GM10266 (cell line): ENCODE data around the gene NOS1.
"Not testable (repeated sequence)": the region's sequence is repeated elsewhere in the genome, so short reads cannot be mapped to it uniquely, and the experiment has no call there.

Source experiments
- DNase-seq: peaks from one replicate; pipeline ENCODE4 v3.0.0; 2012; ENCODE audit errors: extremely low spot score
- CTCF ChIP-seq: IDR thresholded peaks from 2 replicates; pipeline ENCODE4 v1.5.1; 2012; ENCODE audit warnings: mild to moderate bottlenecking, low read depth; ENCODE audit not compliant: control insufficient read depth, insufficient read depth; ENCODE audit errors: missing control alignments

The NOS1 gene

DNA sequence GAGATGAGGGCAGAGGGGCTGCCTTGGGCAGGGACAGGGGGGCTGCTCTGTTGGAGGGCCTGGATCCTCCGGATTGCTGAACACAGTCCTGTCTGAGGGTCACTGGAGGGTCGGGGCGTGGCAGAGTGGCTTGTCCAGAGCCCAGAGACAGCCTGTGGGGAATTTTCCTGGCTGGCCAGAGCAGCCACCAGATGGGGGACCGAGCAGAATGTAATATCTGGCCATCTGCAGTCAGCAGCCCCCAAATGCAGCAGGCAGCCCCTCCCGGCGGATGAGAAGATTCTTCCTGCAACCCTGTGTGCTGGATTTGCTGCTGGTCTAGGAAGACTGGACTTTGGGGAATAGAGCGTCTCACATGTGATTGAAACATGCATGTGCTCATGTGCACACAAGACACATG lies 23.3 kb upstream of the NOS1 start:
- no peak for TF ChIP-seq CTCF
- no peak for DNase-seq

DNA sequence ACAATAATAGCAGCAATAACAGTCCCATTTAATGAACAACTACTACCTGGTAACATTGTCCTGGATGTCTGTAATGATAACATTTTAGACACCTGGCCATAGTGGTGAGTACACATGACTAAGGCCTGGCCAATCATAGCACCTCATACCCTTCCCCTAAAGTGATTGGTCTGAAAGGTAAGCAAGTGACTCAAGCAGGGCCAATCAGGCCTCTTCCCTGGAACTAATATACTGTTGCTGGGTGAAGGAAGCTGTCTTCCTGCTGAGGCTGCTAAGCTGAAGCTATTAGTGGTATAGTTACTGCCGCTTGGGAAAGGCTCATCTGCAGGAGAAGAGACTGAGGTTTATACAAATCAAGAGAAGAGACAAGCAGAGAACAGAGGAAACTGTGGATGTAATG lies 18.7 kb upstream of the NOS1 start:
- no peak for DNase-seq
- no peak for TF ChIP-seq CTCF

GRCh38 chr12:117377758-117378157 lies 16.3 kb upstream of the NOS1 start:
- no peak for TF ChIP-seq CTCF

GRCh38 chr12:117370588-117370987 lies 9.2 kb upstream of the NOS1 start:
- DNase-seq, result no peak
- TF ChIP-seq CTCF, result no peak

More at GRCh38 chr12:117377758-117378157, 16.3 kb upstream of the NOS1 start:
- DNase-seq, result no peak

- not testable (repeated sequence) for DNase-seq
Measured at GRCh38 chr12:117370000-117370399, 8.6 kb upstream of the NOS1 start.

- DNase-seq, result peak; percentile 80
- peak; percentile 90 for TF ChIP-seq CTCF
Measured at GRCh38 chr12:117367006-117367638, 5.7 kb upstream of the NOS1 start.

DNA sequence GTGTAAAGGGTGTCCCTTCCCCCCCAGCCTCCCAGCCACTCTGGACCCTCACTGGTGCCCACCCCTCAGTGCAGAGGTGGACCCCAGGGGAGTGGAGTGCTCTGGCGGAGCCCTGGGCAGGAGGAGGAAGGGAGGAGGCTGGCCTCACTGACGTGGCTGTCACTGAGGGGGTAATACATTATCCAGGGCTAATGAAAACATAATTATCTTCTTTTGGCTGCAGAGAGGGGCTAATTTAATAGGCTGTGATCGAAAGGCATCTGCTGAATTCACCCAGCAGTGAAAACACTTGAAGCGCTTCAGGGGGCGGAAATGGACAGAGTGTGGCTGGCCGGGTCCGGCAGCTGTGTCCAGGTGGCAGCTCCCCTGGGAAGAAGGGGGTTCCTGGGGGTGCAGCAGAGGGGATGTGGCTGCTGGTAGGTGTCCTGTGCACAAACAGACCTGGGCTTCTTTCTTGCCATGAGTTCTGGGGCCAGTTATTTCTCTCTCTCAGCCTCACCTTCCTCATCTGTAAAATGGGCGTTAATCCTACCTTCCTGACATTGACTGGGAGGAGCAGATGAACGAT lies 3.7 kb upstream of the NOS1 start:
- no peak for DNase-seq
- TF ChIP-seq CTCF, result no peak
